MM.1S (cell line): ENCODE data around the gene CYP17A1.
"Not testable (repeated sequence)": the region's sequence is repeated elsewhere in the genome, so short reads cannot be mapped to it uniquely, and the experiment has no call there.

Experiments used
- DNase-seq: peaks from one replicate; pipeline ENCODE4 v3.0.0-alpha.2; 2015
- H2AFZ ChIP-seq: fragments of 300-600 bp; sonication (generic); 2 replicates; pipeline ENCODE4 v1.6.0; 2016; ENCODE audit warnings: antibody characterized with exemption, low read length
- H3F3A ChIP-seq: fragments of 300-600 bp; sonication (generic); 2 replicates; pipeline ENCODE4 v1.6.1; 2016; ENCODE audit warnings: mild to moderate bottlenecking, antibody characterized with exemption, low read length, moderate library complexity, mixed read lengths; ENCODE audit not compliant: insufficient read depth
- H3K27ac ChIP-seq: fragments of 300-600 bp; sonication (generic); 2 replicates; pipeline ENCODE4 v1.5.1; 2016; ENCODE audit warnings: mild to moderate bottlenecking, low read length
- H3K27me3 ChIP-seq: fragments of 300-600 bp; sonication (generic); replicated peaks from 2 replicates; pipeline ENCODE4 v1.6.0; 2016; ENCODE audit warnings: low read length; ENCODE audit not compliant: insufficient read depth
- H3K36me3 ChIP-seq: fragments of 300-600 bp; sonication (generic); replicated peaks from 2 replicates; pipeline ENCODE4 v1.6.1; 2016; ENCODE audit warnings: mild to moderate bottlenecking, low read length, mixed read lengths; ENCODE audit not compliant: insufficient read depth
- H3K4me1 ChIP-seq: fragments of 300-600 bp; sonication (generic); 2 replicates; pipeline ENCODE4 v1.6.1; 2016; ENCODE audit warnings: low read length, mixed read lengths
- H3K4me2 ChIP-seq: fragments of 300-600 bp; sonication (generic); 2 replicates; pipeline ENCODE4 v1.6.0; 2016; ENCODE audit warnings: low read depth, low read length
- H3K4me3 ChIP-seq: fragments of 300-600 bp; sonication (generic); 2 replicates; pipeline ENCODE4 v1.5.1; 2016; ENCODE audit warnings: low read length, mixed read lengths
- H3K79me2 ChIP-seq: fragments of 300-600 bp; sonication (generic); 2 replicates; pipeline ENCODE4 v1.6.1; 2016; ENCODE audit warnings: mixed run types, low read length, mixed read lengths
- H3K9ac ChIP-seq: fragments of 300-600 bp; sonication (generic); 2 replicates; pipeline ENCODE4 v1.6.1; 2016; ENCODE audit warnings: low read length, mixed read lengths
- H3K9me2 ChIP-seq: fragments of 300-600 bp; sonication (generic); replicated peaks from 2 replicates; pipeline ENCODE4 v1.6.1; 2016; ENCODE audit warnings: mild to moderate bottlenecking, low read length, mixed read lengths; ENCODE audit not compliant: insufficient read depth
- H3K9me3 ChIP-seq: fragments of 300-600 bp; sonication (generic); replicated peaks from 2 replicates; pipeline ENCODE4 v1.6.1; 2016; ENCODE audit warnings: mild to moderate bottlenecking, low read length, mixed read lengths; ENCODE audit not compliant: insufficient read depth
- H4K20me1 ChIP-seq: fragments of 300-600 bp; sonication (generic); 2 replicates; pipeline ENCODE4 v1.6.1; 2016; ENCODE audit warnings: mild to moderate bottlenecking, low read length, moderate library complexity, mixed read lengths; ENCODE audit not compliant: insufficient read depth
- CTCF ChIP-seq: fragments of 300-600 bp; sonication (generic); IDR thresholded peaks from 2 replicates; pipeline ENCODE4 v1.5.1; 2016; ENCODE audit warnings: antibody characterized with exemption, low read length, mixed read lengths
- EZH2 ChIP-seq: fragments of 300-600 bp; sonication (generic); optimal IDR thresholded peaks from 2 replicates; pipeline ENCODE3; 2017; ENCODE audit warnings: low read depth, mild to moderate bottlenecking, antibody characterized with exemption, low read length, mixed read lengths
- EZH2phosphoT487 ChIP-seq: fragments of 300-600 bp; sonication (generic); IDR thresholded peaks from 2 replicates; pipeline ENCODE4 v1.6.1; 2018; ENCODE audit warnings: antibody characterized with exemption, low read length

CYP17A1 gene

DNA sequence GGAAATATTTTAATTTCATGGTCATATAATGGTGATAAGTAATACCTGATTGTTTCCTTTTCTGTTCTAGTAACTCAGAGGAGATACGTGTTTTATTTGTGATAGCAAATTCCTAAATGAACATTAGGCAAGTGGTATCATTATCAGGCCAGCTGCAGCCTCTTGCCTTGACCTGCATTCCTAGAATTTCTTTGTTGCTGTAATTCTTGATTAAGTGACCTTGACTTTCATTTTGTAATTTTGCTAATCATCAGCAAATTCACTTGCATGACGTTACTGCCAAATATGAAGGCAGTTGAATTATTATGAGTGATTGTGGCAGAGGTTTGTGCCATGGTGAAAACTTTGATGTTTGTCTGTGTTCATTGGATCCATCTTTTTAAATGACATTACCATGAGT lies 26.4 kb upstream of the CYP17A1 start:
- Histone ChIP-seq H3K36me3 (no peaks in the 10 kb centered on the region), H3K9ac (no peak overlapping the region), H3K4me1 (no peaks in the 10 kb centered on the region), H4K20me1 (no peaks in the 10 kb centered on the region), H3K79me2 (no peaks in the 10 kb centered on the region), H3K9me2 (no peaks in the 10 kb centered on the region), H3K4me3 (no peak overlapping the region), H3K9me3 (no peaks in the 10 kb centered on the region), H3K27me3 (no peaks in the 10 kb centered on the region), H3K27ac (no peak overlapping the region), H3K4me2 (no peak overlapping the region), H2AFZ (no peak overlapping the region), H3F3A (no peaks in the 10 kb centered on the region)
- no peak for DNase-seq
- TF ChIP-seq EZH2 (no peak), EZH2phosphoT487 (no peak), CTCF (no peak)

DNA sequence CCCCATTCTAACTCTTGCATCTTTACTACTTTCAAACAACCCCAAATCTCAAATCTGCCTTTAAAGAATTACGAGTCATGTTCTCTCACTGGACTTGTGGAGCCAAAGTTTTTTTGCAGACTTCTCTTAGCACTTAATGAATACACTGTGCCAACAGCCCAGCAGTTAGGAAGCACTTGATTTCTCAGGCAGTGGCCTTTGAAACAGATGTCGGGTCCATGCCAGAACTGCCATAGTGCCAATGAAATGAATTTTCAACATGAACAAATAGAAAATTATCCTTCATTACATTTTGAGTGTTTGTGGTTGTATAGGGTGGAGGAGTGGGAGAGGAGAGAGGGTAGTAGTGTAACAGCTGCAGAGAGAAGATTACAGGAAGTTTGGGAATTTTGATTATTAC lies 22.7 kb upstream of the CYP17A1 start:
- Histone ChIP-seq H3K9me3 (no peaks in the 10 kb centered on the region), H3K36me3 (no peaks in the 10 kb centered on the region), H3K9me2 (no peaks in the 10 kb centered on the region), H3K4me1 (no peaks in the 10 kb centered on the region), H3K4me2 (no peak overlapping the region), H3F3A (no peaks in the 10 kb centered on the region), H4K20me1 (no peaks in the 10 kb centered on the region), H2AFZ (no peak overlapping the region), H3K4me3 (no peak overlapping the region), H3K27ac (no peak overlapping the region), H3K79me2 (peaks cover 19% of the 10 kb centered on the region), H3K27me3 (no peaks in the 10 kb centered on the region), H3K9ac (no peak overlapping the region)
- DNase-seq = no peak
- TF ChIP-seq EZH2 = no peak
- TF ChIP-seq EZH2phosphoT487 = no peak
- no peak for TF ChIP-seq CTCF

DNA sequence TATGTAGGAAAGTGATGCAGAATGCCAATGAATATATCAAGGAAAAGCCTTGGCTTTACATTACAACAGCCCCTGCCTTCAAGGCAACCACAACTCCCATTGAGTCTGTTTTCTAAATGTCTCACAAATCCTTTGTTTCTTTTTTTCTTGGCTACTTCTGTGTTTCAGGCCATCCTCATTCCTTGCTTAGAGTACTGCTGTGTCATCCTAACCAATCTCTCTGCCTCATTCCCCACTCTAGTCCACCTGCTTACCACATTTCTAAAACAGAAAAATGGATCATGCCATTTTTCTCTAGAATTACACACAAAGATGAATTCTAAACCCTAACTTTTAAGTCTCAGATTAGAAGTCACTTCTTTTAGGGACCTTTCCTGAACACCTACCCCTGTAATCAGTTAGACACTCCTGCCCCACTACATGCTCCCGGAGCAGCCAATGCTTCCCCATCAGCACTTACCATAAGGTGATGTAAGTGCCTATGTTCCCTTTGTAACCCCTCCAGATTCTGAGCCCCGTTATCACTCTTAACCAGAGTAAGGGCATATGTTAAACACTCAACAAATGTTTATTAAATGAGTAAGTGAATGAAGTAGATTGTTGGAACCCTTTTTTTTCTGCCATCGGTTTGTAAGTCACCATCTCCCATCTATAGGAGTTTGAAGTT lies 19.7 kb upstream of the CYP17A1 start:
- H3K27ac ChIP-seq = no peak overlapping the region
- no peaks in the 10 kb centered on the region for H3K36me3 ChIP-seq
- no peak for DNase-seq
- no peaks in the 10 kb centered on the region for H4K20me1 ChIP-seq
- H3K4me3 ChIP-seq = no peak overlapping the region
- no peaks in the 10 kb centered on the region for H3K4me1 ChIP-seq
- H3F3A ChIP-seq = no peaks in the 10 kb centered on the region
- no peaks in the 10 kb centered on the region for H3K9me2 ChIP-seq
- no peak for TF ChIP-seq EZH2phosphoT487
- no peak for TF ChIP-seq CTCF
- TF ChIP-seq EZH2 = no peak
- H3K9ac ChIP-seq = no peak overlapping the region
- peaks cover 19% of the 10 kb centered on the region for H3K79me2 ChIP-seq
- no peaks in the 10 kb centered on the region for H3K9me3 ChIP-seq
- no peak overlapping the region for H2AFZ ChIP-seq
- no peak overlapping the region for H3K4me2 ChIP-seq
- no peaks in the 10 kb centered on the region for H3K27me3 ChIP-seq

DNA sequence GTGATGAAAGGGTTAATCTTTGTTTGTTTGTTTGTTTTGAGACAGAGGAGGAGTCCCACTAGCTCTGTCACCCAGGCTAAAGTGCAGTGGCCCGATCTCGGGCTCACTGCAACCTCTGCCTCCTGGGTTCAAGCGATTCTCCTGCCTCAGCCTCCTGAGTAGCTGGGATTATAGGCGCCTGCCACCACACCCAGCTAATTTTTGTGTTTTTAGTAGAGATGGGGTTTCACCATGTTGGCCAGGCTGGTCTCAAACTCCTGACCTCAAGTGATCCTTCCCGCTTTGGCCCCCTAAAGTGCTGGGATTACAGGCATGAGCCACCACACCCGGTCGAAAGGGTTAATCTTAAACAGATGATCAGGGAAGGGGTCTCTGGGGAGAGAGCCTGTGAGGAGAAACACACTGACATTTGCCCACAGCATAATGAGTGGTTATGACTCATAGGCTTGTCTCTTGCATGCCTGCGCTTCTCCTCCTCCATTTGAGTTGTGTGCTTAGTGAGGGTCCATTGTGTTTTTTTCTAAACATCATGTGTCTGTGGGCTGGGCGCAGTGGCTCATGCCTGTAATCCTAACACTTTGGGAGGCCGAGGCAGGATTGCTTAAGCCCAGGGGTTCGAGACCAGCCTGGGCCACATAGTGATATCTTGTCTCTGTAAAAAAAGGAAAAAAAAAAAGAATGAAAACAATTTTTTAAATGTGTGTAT lies 18.7 kb upstream of the CYP17A1 start:
- H3K27ac ChIP-seq, DNase-seq, H3K4me2 ChIP-seq, H3K4me3 ChIP-seq, H3K27me3 ChIP-seq, H3K9me2 ChIP-seq, H3K36me3 ChIP-seq, H2AFZ ChIP-seq, H3K9me3 ChIP-seq, H3F3A ChIP-seq, H4K20me1 ChIP-seq, H3K9ac ChIP-seq, H3K4me1 ChIP-seq: not testable (repeated sequence)
- H3K79me2 ChIP-seq = peaks cover 19% of the 10 kb centered on the region

DNA sequence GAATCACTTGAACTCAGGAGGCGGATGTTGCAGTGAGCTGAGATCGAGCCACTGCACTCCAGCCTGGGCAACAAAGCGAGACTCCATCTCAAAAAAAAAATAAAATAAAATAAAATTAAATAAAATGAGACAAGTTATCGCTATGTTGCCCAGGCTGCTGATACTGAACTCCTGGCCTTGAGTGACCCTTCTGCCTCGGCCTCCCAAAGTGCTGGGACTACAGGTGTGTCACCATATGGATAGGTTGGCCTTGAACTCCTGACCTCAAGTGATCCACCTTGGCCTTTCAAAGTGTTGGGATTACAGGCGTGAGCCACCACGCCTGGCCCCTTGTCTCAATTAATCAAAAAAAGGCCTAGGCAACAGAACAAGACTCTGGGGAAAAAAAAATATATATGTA lies 16.0 kb upstream of the CYP17A1 start:
- not testable (repeated sequence) for H3K36me3 ChIP-seq, H3K9me2 ChIP-seq, DNase-seq, H4K20me1 ChIP-seq, H3F3A ChIP-seq, H3K9ac ChIP-seq, H3K4me2 ChIP-seq, H3K4me1 ChIP-seq, H2AFZ ChIP-seq, H3K27ac ChIP-seq, H3K27me3 ChIP-seq, H3K9me3 ChIP-seq, H3K4me3 ChIP-seq
- H3K79me2 ChIP-seq = peaks cover 19% of the 10 kb centered on the region
